CD4-positive, alpha-beta T cell (primary cell): ENCODE results near the gene PTCRA. TPM values are rescaled to one million over a fixed set of nuclear protein-coding genes. Genes with fewer than 3 reads are reported as not detected.
A peak's percentile ranks its signal among the peaks of the same experiment; 100 is the strongest.

Experiments used
- ATAC-seq: fragments of 200-7000 bp; cut with Tn5 transposase; one replicate; pipeline ENCODE4 v1.10.0; 2022; ENCODE audit warnings: mild to moderate bottlenecking; ENCODE audit not compliant: poor library complexity
- CTCF ChIA-PET: fragments of 350-600 bp; sonication (Branson Sonifier 250); formaldehyde crosslinking; loops from one replicate; lab custom pipeline; 2021; ENCODE audit warnings: antibody characterized with exemption, inconsistent platforms; lab: Charles Lee
- POLR2A ChIA-PET: fragments of 350-600 bp; sonication (Branson Sonifier 250); formaldehyde crosslinking; loops from one replicate; lab custom pipeline; 2021; ENCODE audit warnings: antibody characterized with exemption, inconsistent platforms; lab: Charles Lee
- DNase-seq, 14 experiments: peaks; one replicate each; pipeline ENCODE4 v3.0.0-alpha.2; 2013 to 2020; ENCODE audit warnings: mixed read lengths in 2 of 14
- H3K27ac ChIP-seq, 2 donors: one replicate each; pipeline versions ENCODE4 v1.5.1 to v1.7.0; 2013; ENCODE audit warnings: low read length in 2 of 2, low read depth in 1 of 2, mild to moderate bottlenecking in 1 of 2
- H3K27me3 ChIP-seq, 2 experiments: 1 replicate in 1 of 2; 2 replicates in 1 of 2; pipeline versions ENCODE4 v1.6.1 to v1.7.0; 2013; ENCODE audit warnings: low read length in 2 of 2, control low read depth in 1 of 2, mild to moderate bottlenecking in 1 of 2, moderate library complexity in 1 of 2; ENCODE audit not compliant: insufficient read depth in 2 of 2, control insufficient read depth in 1 of 2
- H3K36me3 ChIP-seq: one replicate; pipeline ENCODE4 v1.6.1; 2013; ENCODE audit warnings: low read length, control low read depth; ENCODE audit not compliant: insufficient read depth
- H3K4me1 ChIP-seq: one replicate; pipeline ENCODE4 v1.6.1; 2013; ENCODE audit warnings: low read length, control low read depth; ENCODE audit not compliant: insufficient read depth
- H3K4me3 ChIP-seq: one replicate; pipeline ENCODE4 v1.5.1; 2013; ENCODE audit warnings: mild to moderate bottlenecking, low read length, moderate library complexity
- H3K9me3 ChIP-seq, 2 experiments: 1 replicate in 1 of 2; 2 replicates in 1 of 2; pipeline versions ENCODE4 v1.6.1 to v1.7.0; 2013; ENCODE audit warnings: low read length in 2 of 2, mild to moderate bottlenecking in 2 of 2, control low read depth in 1 of 2, moderate library complexity in 1 of 2; ENCODE audit not compliant: control insufficient read depth in 1 of 2, insufficient read depth in 1 of 2
- H3K27ac Mint-ChIP-seq: one replicate; pipeline ENCODE4 v1.8.0; 2020; ENCODE audit warnings: mixed read lengths
- H3K27me3 Mint-ChIP-seq: one replicate; pipeline ENCODE4 v1.8.0; 2021; ENCODE audit warnings: mixed read lengths
- H3K36me3 Mint-ChIP-seq: one replicate; pipeline ENCODE4 v1.8.0; 2021; ENCODE audit warnings: low read depth, mixed read lengths
- H3K4me1 Mint-ChIP-seq: one replicate; pipeline ENCODE4 v1.8.0; 2021; ENCODE audit warnings: low read depth, mixed read lengths
- H3K4me3 Mint-ChIP-seq: one replicate; pipeline ENCODE4 v1.8.0; 2020; ENCODE audit warnings: mild to moderate bottlenecking, mixed read lengths
- H3K9me3 Mint-ChIP-seq: one replicate; pipeline ENCODE4 v1.8.0; 2020; ENCODE audit warnings: mixed read lengths
- CTCF ChIP-seq: fragments of 200-600 bp; IDR thresholded peaks from one replicate; pipeline ENCODE4 v1.8.0; 2022; ENCODE audit warnings: antibody characterized with exemption, mild to moderate bottlenecking
- intact Hi-C, 2 experiments: fragments of 100-400 bp; cut with DNase I in 1 of 2; cut with micrococcal nuclease in 1 of 2; formaldehyde crosslinking; loops; one replicate each; pipeline versions ENCODE4 v1.15.1 to v1.9.0; 2023 to 2025; cut with DNase I, micrococcal nuclease
- total RNA-seq, 174 experiments: library from RNA in 2 of 174; stranded (reverse) in 2 of 174; gene quantifications; one replicate each; pipeline ENCODE4 v1.2.3 and lab custom pipeline; 2021 to 2026

PTCRA gene
- total RNA-seq, 2 experiments from 2014 or later = not detected

GRCh38 chr6:42935322-42935721 lies 19.5 kb downstream of the PTCRA start:
- H3K27ac ChIP-seq = no peak overlapping the region
- H3K36me3 ChIP-seq = peaks cover 73% of the 10 kb centered on the region
- no peaks in the 10 kb centered on the region for H3K27me3 Mint-ChIP-seq
- no peak overlapping the region for H3K4me3 ChIP-seq
- no peak overlapping the region for H3K27ac Mint-ChIP-seq
- no peaks in the 10 kb centered on the region for H3K9me3 ChIP-seq
- TF ChIP-seq CTCF = no peak
- ATAC-seq (no peak), DNase-seq (no peak)
- H3K4me1 Mint-ChIP-seq = peaks cover 41% of the 10 kb centered on the region
- H3K4me3 Mint-ChIP-seq = no peak overlapping the region
- H3K9me3 Mint-ChIP-seq = no peaks in the 10 kb centered on the region
- ChIA-PET CTCF (no interaction called here), POLR2A (interaction anchor here (1.2 kb wide), 1 partner anchor 44 kb away, joined by 4 read pairs; the partner anchor contains the start of gene PEX6)
- H3K27me3 ChIP-seq = no peaks in the 10 kb centered on the region
- peaks cover 52% of the 10 kb centered on the region for H3K4me1 ChIP-seq
- H3K36me3 Mint-ChIP-seq = peaks cover 89% of the 10 kb centered on the region
- intact Hi-C loops = no loop called here

- no peak for TF ChIP-seq CTCF
- H3K4me3 Mint-ChIP-seq = no peak overlapping the region
- H3K27ac ChIP-seq = no peak overlapping the region
- peaks cover 30% of the 10 kb centered on the region for H3K4me1 Mint-ChIP-seq
- H3K4me3 ChIP-seq = no peak overlapping the region
- H3K4me1 ChIP-seq = peaks cover 41% of the 10 kb centered on the region
- ATAC-seq = no peak
- no peaks in the 10 kb centered on the region for H3K9me3 Mint-ChIP-seq
- no peak for DNase-seq
- H3K27me3 Mint-ChIP-seq = no peaks in the 10 kb centered on the region
- H3K27ac Mint-ChIP-seq = peak overlapping the region; percentile 44
- CTCF ChIA-PET = no interaction called here
- POLR2A ChIA-PET = no interaction called here
- H3K9me3 ChIP-seq = no peaks in the 10 kb centered on the region
- peaks cover 81% of the 10 kb centered on the region for H3K36me3 ChIP-seq
- peaks cover 93% of the 10 kb centered on the region for H3K36me3 Mint-ChIP-seq
- intact Hi-C loops = no loop called here
- no peaks in the 10 kb centered on the region for H3K27me3 ChIP-seq
Measured at GRCh38 chr6:42936398-42936797, 20.5 kb downstream of the PTCRA start.

GRCh38 chr6:42937548-42938427 lies 21.9 kb downstream of the PTCRA start:
- peaks cover 82% of the 10 kb centered on the region for H3K36me3 Mint-ChIP-seq
- peaks cover 18% of the 10 kb centered on the region for H3K4me1 Mint-ChIP-seq
- POLR2A ChIA-PET = interaction anchor here (1.1 to 1.4 kb wide), 3 partner anchors 9 to 46 kb away, joined by 3 to 6 read pairs (median 3); partner anchors contain the start of genes CNPY3 and PPP2R5D
- Histone ChIP-seq H3K9me3 (no peaks in the 10 kb centered on the region), H3K4me3 (no peak overlapping the region), H3K4me1 (peaks cover 27% of the 10 kb centered on the region), H3K36me3 (peaks cover 77% of the 10 kb centered on the region), H3K27me3 (no peaks in the 10 kb centered on the region), H3K27ac (no peak overlapping the region)
- no peak overlapping the region for H3K4me3 Mint-ChIP-seq
- intact Hi-C loops = no loop called here
- H3K9me3 Mint-ChIP-seq = no peaks in the 10 kb centered on the region
- peak overlapping the region; percentile 38 for H3K27ac Mint-ChIP-seq
- ATAC-seq (no peak), DNase-seq (no peak)
- CTCF ChIA-PET = interaction anchor here (0.6 kb wide), 1 partner anchor 661 kb away, joined by 3 read pairs; no protein-coding TSS in a partner anchor
- no peak for TF ChIP-seq CTCF
- no peaks in the 10 kb centered on the region for H3K27me3 Mint-ChIP-seq
